Mammary epithelial cell (primary cell): ENCODE results near the gene CFC1.
"Not testable (repeated sequence)": the region's sequence is repeated elsewhere in the genome, so short reads cannot be mapped to it uniquely, and the experiment has no call there.

Experiments
- CTCF ChIP-seq, 2 donors: IDR thresholded peaks in 1 of 2; conservative IDR thresholded peaks in 1 of 2; 2 replicates each; pipeline ENCODE4 v1.5.1; 2011 to 2012; ENCODE audit warnings: inconsistent platforms in 2 of 2, low read length in 2 of 2, mild to moderate bottlenecking in 2 of 2, control low read depth in 1 of 2, low read depth in 1 of 2; ENCODE audit not compliant: insufficient read depth in 1 of 2; ENCODE audit errors: extremely low read depth in 1 of 2
- EZH2 ChIP-seq: IDR thresholded peaks from 2 replicates; pipeline ENCODE4 v1.6.1; 2012; ENCODE audit warnings: low read length, inconsistent platforms, borderline replicate concordance

- TF ChIP-seq CTCF (conservative IDR thresholded peaks at IDR 0.05 in 1 of 2, IDR thresholded peaks at IDR 0.05 in 1 of 2; ENCODE audit: extremely low read depth in 1 of 2, insufficient read depth in 1 of 2, low read depth in 1 of 2, low read length in 2 of 2); EZH2: not testable (repeated sequence)
Observed at GRCh38 chr2:130571929-130572328, 27.4 kb downstream of the CFC1 start.
